Spleen (tissue), 11 donors: ENCODE measurements around the gene KCNQ1. TPM values are rescaled to one million over a fixed set of nuclear protein-coding genes. Genes with fewer than 3 reads are reported as not detected.

Experiments
- DNase-seq: peaks from one replicate; pipeline ENCODE4 v3.0.0-alpha.2; 2020
- H3K27ac ChIP-seq, 8 donors: fragments of 200-600 bp; sonication (generic) in 7 of 8; 1 replicate in 4 of 8; 2 replicates in 4 of 8; pipeline versions ENCODE4 v1.5.0 to v1.8.0; 2016 to 2021; ENCODE audit warnings: inconsistent platforms in 4 of 8, mild to moderate bottlenecking in 4 of 8, moderate library complexity in 1 of 8
- H3K27me3 ChIP-seq, 7 donors: fragments of 200-600 bp; sonication (generic) in 6 of 7; replicated peaks in 1 of 7; 1 replicate in 4 of 7; 2 replicates in 3 of 7; pipeline versions ENCODE4 v1.5.0 to v1.8.0; 2016 to 2021; ENCODE audit warnings: inconsistent platforms in 3 of 7, mild to moderate bottlenecking in 1 of 7
- H3K36me3 ChIP-seq, 6 donors: fragments of 200-600 bp; sonication (generic) in 5 of 6; 1 replicate in 4 of 6; 2 replicates in 2 of 6; pipeline versions ENCODE4 v1.5.0 to v1.8.0; 2016 to 2021; ENCODE audit warnings: inconsistent platforms in 2 of 6
- H3K4me1 ChIP-seq, 6 donors: fragments of 200-600 bp; sonication (generic) in 5 of 6; 1 replicate in 3 of 6; 2 replicates in 3 of 6; pipeline versions ENCODE4 v1.5.0 to v1.8.0; 2016 to 2021; ENCODE audit warnings: inconsistent platforms in 3 of 6
- H3K4me3 ChIP-seq, 8 donors: fragments of 200-600 bp; sonication (generic) in 7 of 8; 1 replicate in 4 of 8; 2 replicates in 4 of 8; pipeline versions ENCODE4 v1.5.0 to v1.8.0; 2016 to 2021; ENCODE audit warnings: inconsistent platforms in 4 of 8, mild to moderate bottlenecking in 4 of 8, moderate library complexity in 2 of 8
- H3K9me3 ChIP-seq, 8 donors: fragments of 200-600 bp; sonication (generic) in 7 of 8; 1 replicate in 4 of 8; 2 replicates in 4 of 8; pipeline versions ENCODE4 v1.5.0 to v1.8.0; 2016 to 2021; ENCODE audit warnings: inconsistent platforms in 4 of 8
- POLR2A ChIP-seq, 3 donors: fragments of 450-650 bp; IDR thresholded peaks; one replicate each; pipeline ENCODE4 v1.5.1; 2017; ENCODE audit warnings: antibody characterized with exemption in 3 of 3, mild to moderate bottlenecking in 1 of 3
- POLR2AphosphoS5 ChIP-seq, 3 donors: sonication (generic); formaldehyde crosslinking; IDR thresholded peaks; one replicate each; pipeline ENCODE4 v1.5.1; 2017; ENCODE audit warnings: antibody characterized with exemption in 3 of 3
- WGBS, 5 donors: extraction: QIAGEN DNeasy Blood & Tissue Kit in 3 of 5; methylation state at CpG; one replicate each; pipeline versions ENCODE4 v1.1.5 to v1.1.7; 2013 to 2018; 5-methylcytosine and 5-hydroxymethylcytosine counted together
- intact Hi-C: fragments of 100-400 bp; cut with DNase I; formaldehyde crosslinking; loops from one replicate; pipeline ENCODE4 v1.15.0; 2023; ENCODE audit warnings: low total_unique reads
- polyA plus RNA-seq, 3 donors: library from polyadenylated mRNA; stranded (reverse); fragments of 200-250 nt; gene quantifications; one replicate each; pipeline ENCODE4 v1.2.1, GENCODE V29; 2013
- total RNA-seq, 7 donors: library from RNA; depleted of rRNA in 3 of 7; stranded (reverse); fragments of >200 nt in 3 of 7; fragmentation: NEBNext Ultra II Directional in 4 of 7; extraction: Animal tissue kit (Norgen Biotek cat#: 25700) in 4 of 7; gene quantifications; one replicate each; pipeline versions ENCODE4 v1.1.0 to v1.2.1, GENCODE V29; 2016 to 2021
- TF ChIP-seq, protein P1 (sequence below), 11 experiments: fragments of 200-600 bp in 7 of 11; fragments of 450-650 bp in 4 of 11; sonication (generic) in 4 of 11; IDR thresholded peaks in 8 of 11; conservative IDR thresholded peaks in 3 of 11; 1 replicate in 7 of 11; 2 replicates in 4 of 11; pipeline versions ENCODE4 v1.4.0 to v1.8.0; 2016 to 2021; ENCODE audit warnings: antibody characterized with exemption in 11 of 11, inconsistent platforms in 4 of 11, mild to moderate bottlenecking in 1 of 11
- donor health status: healthy with polysubstance abuse.
- donor health status: DM: no; HTN: no; CAD: no; lungs with moderate emphysema.
- donor health status: DM: no; HTN: no; CAD: no.
- donor health status: Bipolar disorder and iron deficiency.
- donor health status: healthy.
- donor health status: DM: no; HTN: no; CAD: no.
- donor health status: DM: yes; HTN: yes; CAD: no.

The KCNQ1 gene
- total and polyA plus RNA-seq, 10 donors = 3.3 to 21.6 (median 13.5) TPM

DNA sequence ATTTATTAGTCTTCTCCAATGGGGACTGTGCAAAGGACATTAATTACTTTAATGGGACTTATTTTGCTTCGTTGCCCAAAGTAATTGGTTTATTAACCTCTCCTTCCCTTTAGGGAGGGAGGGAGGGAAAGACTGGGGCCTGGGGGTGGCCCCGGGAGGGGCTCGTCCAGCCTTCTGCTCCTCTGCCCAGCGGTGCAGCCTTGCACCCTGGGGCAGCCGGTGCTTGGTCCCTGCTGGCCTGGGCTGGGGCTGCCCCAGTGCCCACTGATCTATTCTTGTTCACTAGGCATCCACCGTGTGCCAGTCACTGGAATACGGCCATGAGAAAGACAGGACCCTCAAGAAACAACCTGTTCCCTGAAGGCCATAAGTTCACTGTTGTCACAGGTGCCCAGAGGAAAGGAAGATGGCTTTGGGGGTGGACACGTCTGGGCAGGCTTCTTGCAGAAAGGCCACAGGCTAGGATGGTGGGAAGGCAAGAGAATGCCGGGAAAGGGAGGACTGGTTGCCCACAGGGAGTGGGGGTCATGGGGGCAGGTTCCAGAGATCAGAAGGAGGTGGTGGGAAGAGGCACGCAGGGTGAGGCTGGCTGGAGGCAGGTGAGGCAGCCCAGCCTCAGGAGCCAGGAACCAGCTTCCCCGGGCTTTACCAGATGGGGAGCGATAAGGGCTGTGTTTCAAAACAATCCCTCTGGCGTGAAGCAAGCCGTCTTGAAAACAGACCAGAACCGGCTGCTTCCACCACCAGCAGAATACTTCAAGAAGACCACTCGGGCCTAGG is 302.6 kb downstream of the KCNQ1 start:
- H3K36me3 ChIP-seq = no peaks in the 10 kb centered on the region
- no peak for TF ChIP-seq POLR2A (IDR thresholded peaks at IDR 0.05)
- TF ChIP-seq, protein P1, sequence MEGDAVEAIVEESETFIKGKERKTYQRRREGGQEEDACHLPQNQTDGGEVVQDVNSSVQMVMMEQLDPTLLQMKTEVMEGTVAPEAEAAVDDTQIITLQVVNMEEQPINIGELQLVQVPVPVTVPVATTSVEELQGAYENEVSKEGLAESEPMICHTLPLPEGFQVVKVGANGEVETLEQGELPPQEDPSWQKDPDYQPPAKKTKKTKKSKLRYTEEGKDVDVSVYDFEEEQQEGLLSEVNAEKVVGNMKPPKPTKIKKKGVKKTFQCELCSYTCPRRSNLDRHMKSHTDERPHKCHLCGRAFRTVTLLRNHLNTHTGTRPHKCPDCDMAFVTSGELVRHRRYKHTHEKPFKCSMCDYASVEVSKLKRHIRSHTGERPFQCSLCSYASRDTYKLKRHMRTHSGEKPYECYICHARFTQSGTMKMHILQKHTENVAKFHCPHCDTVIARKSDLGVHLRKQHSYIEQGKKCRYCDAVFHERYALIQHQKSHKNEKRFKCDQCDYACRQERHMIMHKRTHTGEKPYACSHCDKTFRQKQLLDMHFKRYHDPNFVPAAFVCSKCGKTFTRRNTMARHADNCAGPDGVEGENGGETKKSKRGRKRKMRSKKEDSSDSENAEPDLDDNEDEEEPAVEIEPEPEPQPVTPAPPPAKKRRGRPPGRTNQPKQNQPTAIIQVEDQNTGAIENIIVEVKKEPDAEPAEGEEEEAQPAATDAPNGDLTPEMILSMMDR (IDR thresholded peaks at IDR 0.05 in 8 of 11, conservative IDR thresholded peaks at IDR 0.05 in 3 of 11) = no peak
- no peak for TF ChIP-seq POLR2AphosphoS5 (IDR thresholded peaks at IDR 0.05)
- peak; percentile 39 for DNase-seq
- no peaks in the 10 kb centered on the region for H3K9me3 ChIP-seq
- intact Hi-C loops = no loop called here
- H3K4me1 ChIP-seq = no peaks in the 10 kb centered on the region
- 83 to 93% (median 91%) methylated on average over 16 of the region's 16 CpGs for WGBS, 5 donors
- no peak overlapping the region for H3K4me3 ChIP-seq
- H3K27ac ChIP-seq = no peak overlapping the region
- H3K27me3 ChIP-seq = no peaks in the 10 kb centered on the region

DNA sequence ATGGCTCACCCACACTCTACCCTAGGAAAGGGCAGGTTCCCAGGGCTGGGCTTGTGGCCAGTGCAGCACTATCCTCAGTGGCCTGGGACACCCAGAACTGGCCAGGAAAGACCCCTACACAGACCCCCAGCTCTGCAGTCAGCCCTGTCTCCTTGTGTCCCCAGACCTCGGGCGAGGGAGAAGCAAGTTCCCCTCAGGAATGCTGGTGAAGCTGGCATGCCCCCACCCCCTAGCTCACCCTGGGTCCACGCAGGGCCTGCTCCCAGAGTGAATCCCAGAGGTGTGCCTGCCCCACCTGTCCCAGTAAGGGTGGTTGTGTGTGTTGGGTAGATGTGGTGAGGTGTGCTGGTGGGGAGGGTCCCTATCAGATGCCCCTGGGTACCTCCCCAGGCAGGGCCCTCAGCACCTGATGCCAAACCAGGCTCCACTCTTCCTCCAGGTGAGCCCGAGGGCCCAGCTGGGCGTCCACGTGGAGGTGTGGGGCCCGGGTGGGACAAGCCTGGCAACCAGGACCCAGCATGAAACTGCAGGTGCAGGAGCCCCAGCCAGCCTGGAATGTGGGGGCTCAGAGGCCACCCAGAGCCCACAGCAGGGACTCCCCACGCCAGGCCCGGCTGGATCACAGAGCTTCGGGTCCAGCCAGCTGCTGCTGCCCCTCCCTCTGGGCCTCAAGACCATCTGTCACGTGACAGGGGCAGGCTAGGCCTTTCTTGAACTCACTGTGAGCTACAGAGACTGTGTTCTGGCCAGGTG is 303.4 kb downstream of the KCNQ1 start:
- intact Hi-C loops = no loop called here
- H3K9me3 ChIP-seq = no peaks in the 10 kb centered on the region
- no peaks in the 10 kb centered on the region for H3K36me3 ChIP-seq
- H3K27ac ChIP-seq = no peak overlapping the region
- no peaks in the 10 kb centered on the region for H3K27me3 ChIP-seq
- TF ChIP-seq POLR2AphosphoS5 (IDR thresholded peaks at IDR 0.05) (no peak), POLR2A (IDR thresholded peaks at IDR 0.05) (no peak)
- TF ChIP-seq, protein P1 (IDR thresholded peaks at IDR 0.05 in 8 of 11, conservative IDR thresholded peaks at IDR 0.05 in 3 of 11) = no peak
- DNase-seq = peak; percentile 45
- 76 to 94% (median 83%) methylated on average over 7 to 11 of the region's 11 CpGs for WGBS, 5 donors
- H3K4me1 ChIP-seq = no peaks in the 10 kb centered on the region
- H3K4me3 ChIP-seq = no peak overlapping the region

DNA sequence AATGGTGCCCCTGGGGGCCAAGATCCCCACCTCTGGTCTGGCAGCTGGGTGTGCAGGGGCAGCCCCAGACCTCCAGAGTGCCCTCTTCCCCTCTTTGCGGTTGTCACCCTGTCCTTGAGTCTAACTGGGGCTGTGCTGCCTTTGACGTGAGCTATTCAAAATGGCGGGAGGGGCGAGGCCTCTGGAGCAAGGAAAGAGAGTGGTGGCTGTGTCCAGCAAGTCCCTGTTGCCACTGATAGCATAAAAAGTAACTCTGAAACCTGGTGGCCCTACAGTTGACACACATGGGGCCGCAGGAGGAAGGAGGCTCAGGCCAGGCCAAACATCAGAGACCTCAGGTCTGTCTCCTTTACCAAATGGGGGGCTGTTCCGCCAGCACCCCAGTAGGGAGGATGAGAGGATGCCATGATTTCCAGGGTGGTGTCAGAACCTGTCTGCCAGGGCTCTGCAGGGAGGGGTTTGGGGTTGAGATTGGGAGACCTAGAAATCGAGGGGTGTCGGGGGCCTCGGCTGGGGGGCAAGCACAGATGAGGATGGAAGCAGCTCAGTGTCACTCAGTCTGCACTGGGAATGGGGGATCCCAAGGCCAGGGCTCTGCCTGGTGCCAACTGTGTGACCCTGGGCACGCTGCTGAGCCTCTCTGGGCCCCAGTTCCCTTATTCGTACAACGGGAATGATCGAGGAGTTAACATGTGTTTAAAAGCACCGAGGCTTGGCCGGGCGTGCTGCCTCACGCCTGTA is 304.2 kb downstream of the KCNQ1 start:
- Histone ChIP-seq H3K4me1 (no peaks in the 10 kb centered on the region), H3K36me3 (no peaks in the 10 kb centered on the region), H3K27me3 (no peaks in the 10 kb centered on the region), H3K4me3 (no peak overlapping the region), H3K9me3 (peaks cover 0 to 2% (median 0%) of the 10 kb centered on the region in 8 donors), H3K27ac (no peak overlapping the region)
- DNase-seq = peak; percentile 44
- intact Hi-C loops = no loop called here
- 87 to 94% (median 93%) methylated on average over 17 of the region's 17 CpGs for WGBS, 5 donors
- TF ChIP-seq, protein P1 (IDR thresholded peaks at IDR 0.05 in 8 of 11, conservative IDR thresholded peaks at IDR 0.05 in 3 of 11) = no peak
- TF ChIP-seq POLR2A (IDR thresholded peaks at IDR 0.05) = no peak
- TF ChIP-seq POLR2AphosphoS5 (IDR thresholded peaks at IDR 0.05) = no peak
